CMK (cell line): Measurements from ENCODE around the gene SNAPC5.

Experiments used
- DNase-seq: peaks from one replicate; pipeline ENCODE4 v3.0.0-alpha.2; 2010; ENCODE audit warnings: low read depth

SNAPC5 gene

GRCh38 chr15:66459818-66460615, 37.5 kb downstream of the SNAPC5 start:
- DNase-seq: no peak

- DNase-seq: no peak
These were observed 41.4 kb downstream of the SNAPC5 start for GRCh38 chr15:66456211-66456610.

- DNase-seq: no peak
These were observed 43.4 kb downstream of the SNAPC5 start for GRCh38 chr15:66454143-66454542.

GRCh38 chr15:66452971-66453580, 44.5 kb downstream of the SNAPC5 start:
- DNase-seq: no peak

- no peak for DNase-seq
These were observed 45.1 kb downstream of the SNAPC5 start for GRCh38 chr15:66452420-66452819.
